ENCODE data around the gene GFRA4. TPM values are rescaled to one million over a fixed set of nuclear protein-coding genes. Genes with fewer than 3 reads are reported as not detected.

The GFRA4 gene
- total and polyA plus RNA-seq, 7 experiments from 2014 or later, result not detected

GRCh38 chr20:3674447-3674846, 11.2 kb upstream of the GFRA4 start:
- H3K4me1 ChIP-seq (ENCODE audit: control insufficient read depth in 2 of 2, insufficient read depth in 2 of 2, low read length in 2 of 2), result no peaks in the 10 kb centered on the region
- no peak overlapping the region for H3K4me3 ChIP-seq (ENCODE audit: low read length)
- ChIA-PET CTCF (no interaction called here), POLR2A (no interaction called here)
- no peak for ATAC-seq
- no peaks in the 10 kb centered on the region for H3K9me3 ChIP-seq (ENCODE audit: control insufficient read depth in 2 of 3, low read length in 3 of 3)
- no peak overlapping the region for H3K27ac Mint-ChIP-seq
- H3K36me3 Mint-ChIP-seq, result peaks cover 0 to 4% (median 0%) of the 10 kb centered on the region in 5 donors
- H3K4me1 Mint-ChIP-seq, result peaks cover 0 to 9% (median 5%) of the 10 kb centered on the region in 7 donors
- H3K27ac ChIP-seq (ENCODE audit: low read depth, low read length), result no peak overlapping the region
- intact Hi-C loops (cut with micrococcal nuclease), result no loop called here
- H3K27me3 ChIP-seq (ENCODE audit: control insufficient read depth in 2 of 2, insufficient read depth in 2 of 2, low read length in 2 of 2), result no peaks in the 10 kb centered on the region
- H3K4me3 Mint-ChIP-seq, result no peak overlapping the region
- H3K27me3 Mint-ChIP-seq, result peaks cover 36 to 70% (median 54%) of the 10 kb centered on the region in 5 donors
- DNase-seq, result no peak
- no peaks in the 10 kb centered on the region for H3K36me3 ChIP-seq (ENCODE audit: control insufficient read depth in 2 of 3, insufficient read depth in 3 of 3, low read length in 3 of 3)
- H3K9me3 Mint-ChIP-seq, result peaks cover 0 to 2% (median 0%) of the 10 kb centered on the region in 11 donors

- H3K27me3 ChIP-seq (ENCODE audit: control insufficient read depth in 2 of 2, insufficient read depth in 2 of 2, low read length in 2 of 2), result no peaks in the 10 kb centered on the region
- Mint-ChIP-seq H3K27me3 (peaks cover 28 to 66% (median 46%) of the 10 kb centered on the region in 5 donors), H3K27ac (no peak overlapping the region), H3K4me1 (peaks cover 0 to 9% (median 5%) of the 10 kb centered on the region in 7 donors), H3K4me3 (no peak overlapping the region), H3K9me3 (peaks cover 0 to 2% (median 0%) of the 10 kb centered on the region in 11 donors), H3K36me3 (peaks cover 0 to 4% (median 0%) of the 10 kb centered on the region in 5 donors)
- H3K9me3 ChIP-seq (ENCODE audit: control insufficient read depth in 2 of 3, low read length in 3 of 3), result no peaks in the 10 kb centered on the region
- ChIA-PET POLR2A (no interaction called here), CTCF (interaction anchor here (1.0 kb wide), 1 partner anchor 49 kb away, joined by 3 read pairs; no protein-coding TSS in a partner anchor)
- DNase-seq, result no peak
- no peak for ATAC-seq
- H3K4me1 ChIP-seq (ENCODE audit: control insufficient read depth in 2 of 2, insufficient read depth in 2 of 2, low read length in 2 of 2), result no peaks in the 10 kb centered on the region
- no peak overlapping the region for H3K27ac ChIP-seq (ENCODE audit: low read depth, low read length)
- no peak overlapping the region for H3K4me3 ChIP-seq (ENCODE audit: low read length)
- H3K36me3 ChIP-seq (ENCODE audit: control insufficient read depth in 2 of 3, insufficient read depth in 3 of 3, low read length in 3 of 3), result no peaks in the 10 kb centered on the region
- intact Hi-C loops (cut with micrococcal nuclease), result no loop called here
Measured at GRCh38 chr20:3673221-3674070, 10.2 kb upstream of the GFRA4 start.

- Histone ChIP-seq H3K27ac (ENCODE audit: low read depth, low read length) (no peak overlapping the region), H3K9me3 (ENCODE audit: control insufficient read depth in 2 of 3, low read length in 3 of 3) (no peaks in the 10 kb centered on the region), H3K36me3 (ENCODE audit: control insufficient read depth in 2 of 3, insufficient read depth in 3 of 3, low read length in 3 of 3) (no peaks in the 10 kb centered on the region), H3K27me3 (ENCODE audit: control insufficient read depth in 2 of 2, insufficient read depth in 2 of 2, low read length in 2 of 2) (no peaks in the 10 kb centered on the region), H3K4me1 (ENCODE audit: control insufficient read depth in 2 of 2, insufficient read depth in 2 of 2, low read length in 2 of 2) (no peaks in the 10 kb centered on the region), H3K4me3 (ENCODE audit: low read length) (no peak overlapping the region)
- Mint-ChIP-seq H3K27me3 (peaks cover 28 to 63% (median 45%) of the 10 kb centered on the region in 5 donors), H3K4me1 (peaks cover 0 to 9% (median 5%) of the 10 kb centered on the region in 7 donors), H3K4me3 (no peak overlapping the region), H3K36me3 (peaks cover 0 to 4% (median 0%) of the 10 kb centered on the region in 5 donors), H3K27ac (no peak overlapping the region), H3K9me3 (peaks cover 0 to 2% (median 0%) of the 10 kb centered on the region in 11 donors)
- POLR2A ChIA-PET, result no interaction called here
- ATAC-seq (no peak), DNase-seq (no peak)
- CTCF ChIA-PET, result interaction anchor here (1.0 kb wide), 1 partner anchor 50 kb away, joined by 3 read pairs; no protein-coding TSS in a partner anchor
- intact Hi-C loops (cut with micrococcal nuclease), result no loop called here
Measured at GRCh38 chr20:3672547-3673171, 9.5 kb upstream of the GFRA4 start.

GRCh38 chr20:3671986-3672546, 8.9 kb upstream of the GFRA4 start:
- peaks cover 0 to 2% (median 0%) of the 10 kb centered on the region in 11 donors for H3K9me3 Mint-ChIP-seq
- Histone ChIP-seq H3K4me1 (ENCODE audit: control insufficient read depth in 2 of 2, insufficient read depth in 2 of 2, low read length in 2 of 2) (no peaks in the 10 kb centered on the region), H3K9me3 (ENCODE audit: control insufficient read depth in 2 of 3, low read length in 3 of 3) (no peaks in the 10 kb centered on the region), H3K4me3 (ENCODE audit: low read length) (no peak overlapping the region), H3K27me3 (ENCODE audit: control insufficient read depth in 2 of 2, insufficient read depth in 2 of 2, low read length in 2 of 2) (no peaks in the 10 kb centered on the region), H3K27ac (ENCODE audit: low read depth, low read length) (no peak overlapping the region), H3K36me3 (ENCODE audit: control insufficient read depth in 2 of 3, insufficient read depth in 3 of 3, low read length in 3 of 3) (no peaks in the 10 kb centered on the region)
- peaks cover 28 to 64% (median 45%) of the 10 kb centered on the region in 5 donors for H3K27me3 Mint-ChIP-seq
- no peak overlapping the region for H3K27ac Mint-ChIP-seq
- ATAC-seq (no peak), DNase-seq (no peak)
- ChIA-PET POLR2A (no interaction called here), CTCF (interaction anchor here (1.0 kb wide), 1 partner anchor 51 kb away, joined by 3 read pairs; no protein-coding TSS in a partner anchor)
- no peak overlapping the region for H3K4me3 Mint-ChIP-seq
- intact Hi-C loops (cut with micrococcal nuclease), result no loop called here
- H3K36me3 Mint-ChIP-seq, result peaks cover 0 to 4% (median 0%) of the 10 kb centered on the region in 5 donors
- H3K4me1 Mint-ChIP-seq, result peaks cover 0 to 13% (median 8%) of the 10 kb centered on the region in 7 donors

GRCh38 chr20:3670945-3671344, 7.7 kb upstream of the GFRA4 start:
- ChIA-PET POLR2A (no interaction called here), CTCF (no interaction called here)
- ATAC-seq, result no peak

GRCh38 chr20:3670511-3670910, 7.3 kb upstream of the GFRA4 start:
- H3K27me3 ChIP-seq (ENCODE audit: control insufficient read depth in 2 of 2, insufficient read depth in 2 of 2, low read length in 2 of 2), result no peaks in the 10 kb centered on the region
- H3K4me1 ChIP-seq (ENCODE audit: control insufficient read depth in 2 of 2, insufficient read depth in 2 of 2, low read length in 2 of 2), result peaks cover 7 to 8% of the 10 kb centered on the region in 2 donors
- no peak overlapping the region for H3K4me3 Mint-ChIP-seq
- DNase-seq, result no peak
- peaks cover 20 to 57% (median 35%) of the 10 kb centered on the region in 5 donors for H3K27me3 Mint-ChIP-seq
- H3K27ac ChIP-seq (ENCODE audit: low read depth, low read length), result no peak overlapping the region
- no peak for ATAC-seq
- intact Hi-C loops (cut with micrococcal nuclease), result no loop called here
- no peak overlapping the region for H3K4me3 ChIP-seq (ENCODE audit: low read length)
- peaks cover 7 to 24% (median 15%) of the 10 kb centered on the region in 7 donors for H3K4me1 Mint-ChIP-seq
- peaks cover 0 to 1% (median 0%) of the 10 kb centered on the region in 11 donors for H3K9me3 Mint-ChIP-seq
- CTCF ChIA-PET, result no interaction called here
- H3K9me3 ChIP-seq (ENCODE audit: control insufficient read depth in 2 of 3, low read length in 3 of 3), result no peaks in the 10 kb centered on the region
- peaks cover 0 to 4% (median 0%) of the 10 kb centered on the region in 5 donors for H3K36me3 Mint-ChIP-seq
- no peak overlapping the region for H3K27ac Mint-ChIP-seq
- POLR2A ChIA-PET, result no interaction called here
- H3K36me3 ChIP-seq (ENCODE audit: control insufficient read depth in 2 of 3, insufficient read depth in 3 of 3, low read length in 3 of 3), result no peaks in the 10 kb centered on the region

More at GRCh38 chr20:3670945-3671344, 7.7 kb upstream of the GFRA4 start:
- H3K27ac ChIP-seq (ENCODE audit: low read depth, low read length), result no peak overlapping the region
- Mint-ChIP-seq H3K36me3 (peaks cover 0 to 4% (median 0%) of the 10 kb centered on the region in 5 donors), H3K27ac (no peak overlapping the region), H3K4me1 (peaks cover 4 to 20% (median 11%) of the 10 kb centered on the region in 7 donors), H3K27me3 (peaks cover 23 to 58% (median 38%) of the 10 kb centered on the region in 5 donors), H3K4me3 (no peak overlapping the region), H3K9me3 (peaks cover 0 to 2% (median 0%) of the 10 kb centered on the region in 11 donors)
- intact Hi-C loops (cut with micrococcal nuclease), result no loop called here
- no peaks in the 10 kb centered on the region for H3K36me3 ChIP-seq (ENCODE audit: control insufficient read depth in 2 of 3, insufficient read depth in 3 of 3, low read length in 3 of 3)
- peaks cover 5% of the 10 kb centered on the region in 2 donors for H3K4me1 ChIP-seq (ENCODE audit: control insufficient read depth in 2 of 2, insufficient read depth in 2 of 2, low read length in 2 of 2)
- H3K27me3 ChIP-seq (ENCODE audit: control insufficient read depth in 2 of 2, insufficient read depth in 2 of 2, low read length in 2 of 2), result no peaks in the 10 kb centered on the region
- no peak overlapping the region for H3K4me3 ChIP-seq (ENCODE audit: low read length)
- no peaks in the 10 kb centered on the region for H3K9me3 ChIP-seq (ENCODE audit: control insufficient read depth in 2 of 3, low read length in 3 of 3)
- no peak for DNase-seq
